Esophagus muscularis mucosa (tissue), 4 donors: ENCODE results near the gene CAPZA3.

ENCODE experiments used
- EP300 ChIP-seq: sonication (generic); formaldehyde crosslinking; IDR thresholded peaks from one replicate; pipeline ENCODE4 v1.6.1; 2017; ENCODE audit warnings: antibody characterized with exemption
- POLR2A ChIP-seq: fragments of 450-650 bp; IDR thresholded peaks from one replicate; pipeline ENCODE4 v1.6.1; 2017; ENCODE audit warnings: antibody characterized with exemption, moderate library complexity, mild to moderate bottlenecking, low read depth
- POLR2AphosphoS5 ChIP-seq, 2 donors: sonication (generic); formaldehyde crosslinking; IDR thresholded peaks; one replicate each; pipeline ENCODE4 v1.6.1; 2017; ENCODE audit warnings: antibody characterized with exemption in 2 of 2
- TF ChIP-seq, protein P1 (sequence below), 3 experiments: fragments of 200-600 bp in 2 of 3; fragments of 450-650 bp in 1 of 3; sonication (generic) in 2 of 3; IDR thresholded peaks; one replicate each; pipeline ENCODE4 v1.5.1; 2017 to 2019; ENCODE audit warnings: antibody characterized with exemption in 3 of 3, mild to moderate bottlenecking in 2 of 3, moderate library complexity in 1 of 3

- TF ChIP-seq, protein P1, sequence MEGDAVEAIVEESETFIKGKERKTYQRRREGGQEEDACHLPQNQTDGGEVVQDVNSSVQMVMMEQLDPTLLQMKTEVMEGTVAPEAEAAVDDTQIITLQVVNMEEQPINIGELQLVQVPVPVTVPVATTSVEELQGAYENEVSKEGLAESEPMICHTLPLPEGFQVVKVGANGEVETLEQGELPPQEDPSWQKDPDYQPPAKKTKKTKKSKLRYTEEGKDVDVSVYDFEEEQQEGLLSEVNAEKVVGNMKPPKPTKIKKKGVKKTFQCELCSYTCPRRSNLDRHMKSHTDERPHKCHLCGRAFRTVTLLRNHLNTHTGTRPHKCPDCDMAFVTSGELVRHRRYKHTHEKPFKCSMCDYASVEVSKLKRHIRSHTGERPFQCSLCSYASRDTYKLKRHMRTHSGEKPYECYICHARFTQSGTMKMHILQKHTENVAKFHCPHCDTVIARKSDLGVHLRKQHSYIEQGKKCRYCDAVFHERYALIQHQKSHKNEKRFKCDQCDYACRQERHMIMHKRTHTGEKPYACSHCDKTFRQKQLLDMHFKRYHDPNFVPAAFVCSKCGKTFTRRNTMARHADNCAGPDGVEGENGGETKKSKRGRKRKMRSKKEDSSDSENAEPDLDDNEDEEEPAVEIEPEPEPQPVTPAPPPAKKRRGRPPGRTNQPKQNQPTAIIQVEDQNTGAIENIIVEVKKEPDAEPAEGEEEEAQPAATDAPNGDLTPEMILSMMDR (IDR thresholded peaks at IDR 0.05) = no peak
- no peak for TF ChIP-seq POLR2A
- TF ChIP-seq POLR2AphosphoS5 (IDR thresholded peaks at IDR 0.05) = no peak
- no peak for TF ChIP-seq EP300
Measured at GRCh38 chr12:18689771-18690170, 48.1 kb upstream of the CAPZA3 start.
